Pulmonary artery endothelial cell (primary cell): Measurements from ENCODE around the gene ZNF599. TPM values are rescaled to one million over a fixed set of nuclear protein-coding genes. Genes with fewer than 3 reads are reported as not detected.
A peak's percentile ranks its signal among the peaks of the same experiment; 100 is the strongest.

Source experiments
- DNase-seq: peaks from one replicate; pipeline ENCODE4 v3.0.0-alpha.2; 2011; ENCODE audit warnings: low read depth, low spot score
- total RNA-seq: library from RNA; depleted of rRNA; stranded (reverse); fragments of >200 nt; gene quantifications from 2 replicates; pipeline ENCODE4 v1.2.3, GENCODE V29; 2014

ZNF599 gene
- total RNA-seq, 1 donor from 2014 or later = 4.7 TPM

- no peak for DNase-seq
Measured at GRCh38 chr19:34744896-34745690, 27.9 kb downstream of the ZNF599 start.

- peak; percentile 54 for DNase-seq
Measured at GRCh38 chr19:34734537-34735103, 38.4 kb downstream of the ZNF599 start.

GRCh38 chr19:34733746-34734536, 39.1 kb downstream of the ZNF599 start, which contains the start of gene ZNF181:
TSS of gene ZNF181 (plus strand) at chr19:34734243. CDS start at chr19:34735038, 795 bp downstream.
- peak; percentile 64 for DNase-seq

GRCh38 chr19:34733266-34733745, 39.7 kb downstream of the ZNF599 start:
- DNase-seq = peak; percentile 17

GRCh38 chr19:34732612-34733211, 40.3 kb downstream of the ZNF599 start:
- DNase-seq = no peak

- DNase-seq = no peak
Measured at GRCh38 chr19:34731964-34732363, 41.1 kb downstream of the ZNF599 start.

GRCh38 chr19:34731019-34731829, 41.8 kb downstream of the ZNF599 start:
- DNase-seq = no peak

GRCh38 chr19:34725400-34725799, 47.6 kb downstream of the ZNF599 start:
- DNase-seq = no peak

- DNase-seq = no peak
Measured at GRCh38 chr19:34722353-34722752, 50.7 kb downstream of the ZNF599 start.

GRCh38 chr19:34715357-34715756, 57.7 kb downstream of the ZNF599 start:
- DNase-seq = no peak

GRCh38 chr19:34713262-34713637, 59.8 kb downstream of the ZNF599 start:
- no peak for DNase-seq

GRCh38 chr19:34712395-34713261, 60.4 kb downstream of the ZNF599 start:
- DNase-seq = peak; percentile 56

GRCh38 chr19:34711890-34712289, 61.1 kb downstream of the ZNF599 start:
- DNase-seq = no peak

Other genes with a start within 250 kb of the ZNF599 start
- not detected in 2 replicates for gene SCGB2B2, start 96.1 kb downstream of the ZNF599 start, total RNA-seq
- gene ZNF302, start 95.5 kb downstream of the ZNF599 start, total RNA-seq = 10.2 and 15.1 TPM in 2 replicates
- gene ZNF181, start 39.0 kb downstream of the ZNF599 start, total RNA-seq = 9.1 and 15.9 TPM in 2 replicates
- gene ZNF30, start 153.7 kb upstream of the ZNF599 start, total RNA-seq = 3.2 and 5.0 TPM in 2 replicates
- gene ZNF792, start 191.0 kb upstream of the ZNF599 start, total RNA-seq = 30.8 and 38.7 TPM in 2 replicates
- 43.0 and 46.6 TPM in 2 replicates for gene GRAMD1A, start 227.1 kb upstream of the ZNF599 start, total RNA-seq